IMR-90 (cell line): ENCODE results near the gene CHRNA5. TPM values are rescaled to one million over a fixed set of nuclear protein-coding genes. Genes with fewer than 3 reads are reported as not detected.

ENCODE experiments used
- ATAC-seq: fragments of 200-7000 bp; cut with Tn5 transposase; 2 replicates; pipeline ENCODE4 v1.9.1; 2020; ENCODE audit warnings: low read depth, mild to moderate bottlenecking, moderate library complexity
- BruUV-seq: library from RNA; stranded (reverse); fragments of 400-500 nt; replicated peaks from 2 replicates; lab custom pipeline; 2021; lab: Mats Ljungman, UMichigan
- CTCF ChIA-PET: fragments of 300-600 bp; formaldehyde crosslinking; extraction: SDS; loops from one replicate; lab custom pipeline; 2021; ENCODE audit warnings: antibody characterized with exemption; lab: Yijun Ruan, JAX
- POLR2A ChIA-PET: fragments of 300-600 bp; sonication (Branson Sonifier 250); formaldehyde crosslinking; loops from one replicate; lab custom pipeline; 2022; ENCODE audit warnings: antibody characterized with exemption; ENCODE audit not compliant: unreplicated experiment; lab: Charles Lee
- DNase-seq: peaks from one replicate; pipeline ENCODE4 v3.0.0; 2013
- H2AFZ ChIP-seq: replicated peaks from 2 replicates; pipeline ENCODE3; 2013; ENCODE audit warnings: low read length, mild to moderate bottlenecking; ENCODE audit not compliant: poor library complexity
- H2AK5ac ChIP-seq: 2 replicates; pipeline ENCODE4 v1.6.1; 2013; ENCODE audit warnings: low read depth, low read length, inconsistent platforms
- H2AK9ac ChIP-seq: replicated peaks from 2 replicates; pipeline ENCODE3; 2013; ENCODE audit warnings: mild to moderate bottlenecking, low read depth, low read length, moderate library complexity; ENCODE audit not compliant: poor library complexity
- H2BK120ac ChIP-seq: 2 replicates; pipeline ENCODE4 v1.6.1; 2013; ENCODE audit warnings: low read depth, low read length, inconsistent platforms
- H2BK15ac ChIP-seq: 3 replicates; pipeline ENCODE4 v1.6.1; 2013; ENCODE audit warnings: low read depth, low read length, inconsistent platforms
- H2BK20ac ChIP-seq: 2 replicates; pipeline ENCODE4 v1.6.1; 2013; ENCODE audit warnings: low read depth, mild to moderate bottlenecking, inconsistent platforms, low read length, moderate library complexity
- H2BK5ac ChIP-seq: 2 replicates; pipeline ENCODE4 v1.6.1; 2013; ENCODE audit warnings: mild to moderate bottlenecking, low read depth, low read length, inconsistent platforms; ENCODE audit not compliant: poor library complexity, severe bottlenecking
- H3K14ac ChIP-seq: replicated peaks from 2 replicates; pipeline ENCODE4 v1.6.1; 2013; ENCODE audit warnings: low read depth, low read length, inconsistent platforms
- H3K18ac ChIP-seq: 2 replicates; pipeline ENCODE4 v1.6.1; 2013; ENCODE audit warnings: low read depth, low read length, control low read depth
- H3K23ac ChIP-seq: 2 replicates; pipeline ENCODE4 v1.6.1; 2013; ENCODE audit warnings: low read depth, low read length, inconsistent platforms
- H3K27ac ChIP-seq: 2 replicates; pipeline ENCODE4 v1.5.1; 2013; ENCODE audit warnings: mild to moderate bottlenecking, control low read depth, low read length; ENCODE audit not compliant: insufficient read depth
- H3K27me3 ChIP-seq: 2 replicates; pipeline ENCODE4 v1.6.1; 2013; ENCODE audit warnings: low read length; ENCODE audit not compliant: control insufficient read depth, insufficient read depth
- H3K36me3 ChIP-seq: 2 replicates; pipeline ENCODE4 v1.6.1; 2013; ENCODE audit warnings: low read length, mixed read lengths; ENCODE audit not compliant: control insufficient read depth, insufficient read depth
- H3K4ac ChIP-seq: 2 replicates; pipeline ENCODE4 v1.6.1; 2013; ENCODE audit warnings: low read depth, low read length, inconsistent platforms
- H3K4me1 ChIP-seq: 2 replicates; pipeline ENCODE4 v1.6.1; 2013; ENCODE audit warnings: low read length, mixed read lengths; ENCODE audit not compliant: control insufficient read depth, insufficient read depth
- H3K4me2 ChIP-seq: 2 replicates; pipeline ENCODE4 v1.6.1; 2013; ENCODE audit warnings: low read depth, mild to moderate bottlenecking, control low read depth, low read length, moderate library complexity
- H3K4me3 ChIP-seq: 2 replicates; pipeline ENCODE4 v1.5.1; 2013; ENCODE audit warnings: low read depth, mild to moderate bottlenecking, control low read depth, low read length, moderate library complexity; ENCODE audit not compliant: insufficient read depth
- H3K56ac ChIP-seq: 2 replicates; pipeline ENCODE4 v1.6.1; 2013; ENCODE audit warnings: low read length, inconsistent platforms; ENCODE audit not compliant: insufficient read depth; ENCODE audit errors: extremely low read depth
- H3K79me1 ChIP-seq, 2 experiments: 2 replicates each; pipeline ENCODE4 v1.6.1; 2013; ENCODE audit warnings: low read length in 2 of 2, inconsistent platforms in 1 of 2, low read depth in 1 of 2
- H3K9ac ChIP-seq: 2 replicates; pipeline ENCODE4 v1.6.1; 2013; ENCODE audit warnings: low read depth, low read length, control low read depth
- H3K9me1 ChIP-seq: 2 replicates; pipeline ENCODE4 v1.6.1; 2013; ENCODE audit warnings: low read length, inconsistent platforms; ENCODE audit not compliant: insufficient read depth
- H3K9me3 ChIP-seq: 2 replicates; pipeline ENCODE4 v1.6.1; 2013; ENCODE audit warnings: low read length; ENCODE audit not compliant: control insufficient read depth, insufficient read depth
- H4K20me1 ChIP-seq: 2 replicates; pipeline ENCODE4 v1.6.1; 2013; ENCODE audit warnings: low read length, inconsistent platforms; ENCODE audit not compliant: insufficient read depth
- H4K5ac ChIP-seq: 2 replicates; pipeline ENCODE4 v1.6.1; 2013; ENCODE audit warnings: mild to moderate bottlenecking, low read depth, low read length, control low read depth
- H4K8ac ChIP-seq, 2 experiments: 2 replicates each; pipeline ENCODE4 v1.6.1; 2013; ENCODE audit warnings: low read depth in 2 of 2, low read length in 2 of 2, control low read depth in 1 of 2, inconsistent platforms in 1 of 2
- H4K91ac ChIP-seq: 2 replicates; pipeline ENCODE4 v1.6.1; 2013; ENCODE audit warnings: low read depth, low read length, inconsistent platforms; ENCODE audit not compliant: insufficient read depth
- CEBPB ChIP-seq: IDR thresholded peaks from 2 replicates; pipeline ENCODE4 v1.6.1; 2012; ENCODE audit warnings: low read depth, low read length, improper control_type of control experiment
- CHD1 ChIP-seq: IDR thresholded peaks from 2 replicates; pipeline ENCODE4 v1.6.1; 2012; ENCODE audit warnings: low read depth, low read length, improper control_type of control experiment
- CTCF ChIP-seq: conservative IDR thresholded peaks from 2 replicates; pipeline ENCODE4 v1.5.1; 2012; ENCODE audit warnings: mild to moderate bottlenecking, low read depth, low read length, improper control_type of control experiment
- FOS ChIP-seq: fragments of 150-350 bp; IDR thresholded peaks from 2 replicates; pipeline ENCODE4 v1.6.1; 2016; ENCODE audit warnings: low read depth, low read length
- MAFK ChIP-seq: IDR thresholded peaks from 2 replicates; pipeline ENCODE4 v1.6.1; 2012; ENCODE audit warnings: low read depth, low read length, improper control_type of control experiment
- MXI1 ChIP-seq: IDR thresholded peaks from 2 replicates; pipeline ENCODE4 v1.6.1; 2012; ENCODE audit warnings: low read depth, mild to moderate bottlenecking, low read length, moderate library complexity, borderline replicate concordance
- NFE2L2 ChIP-seq: fragments of 150-350 bp; IDR thresholded peaks from 2 replicates; pipeline ENCODE4 v1.6.1; 2016; ENCODE audit warnings: low read depth, mild to moderate bottlenecking, low read length
- RCOR1 ChIP-seq: IDR thresholded peaks from 2 replicates; pipeline ENCODE4 v1.6.1; 2012; ENCODE audit warnings: mild to moderate bottlenecking, low read length, improper control_type of control experiment; ENCODE audit not compliant: insufficient replicate concordance
- SMC3 ChIP-seq: fragments of 150-350 bp; IDR thresholded peaks from 2 replicates; pipeline ENCODE4 v1.6.1; 2016; ENCODE audit warnings: low read depth, mild to moderate bottlenecking, antibody characterized with exemption, low read length, moderate library complexity
- WGBS, 2 experiments: methylation state at CpG; one replicate each; pipeline versions ENCODE4 v1.1.5 to v1.1.7; 2013; ENCODE audit warnings: missing lambda C conversion rate in 2 of 2; ENCODE audit not compliant: insufficient read length in 1 of 2; ENCODE audit errors: extremely low coverage in 2 of 2; 5-methylcytosine and 5-hydroxymethylcytosine counted together
- dilution Hi-C: fragments of 300-500 bp; cut with HindIII; formaldehyde crosslinking; loops from one replicate; pipeline ENCODE4 v1.14.3; 2018; ENCODE audit warnings: low sequenced_read_pairs; ENCODE audit not compliant: unreplicated experiment
- in situ Hi-C: fragments of 300-500 bp; cut with MboI; formaldehyde crosslinking; loops from 3 replicates; pipeline ENCODE4 v1.14.3; 2019; ENCODE audit warnings: low sequenced_read_pairs, inconsistent platforms, mixed read lengths
- intact Hi-C: fragments of 100-400 bp; cut with micrococcal nuclease; formaldehyde crosslinking; loops from 2 replicates; pipeline ENCODE4 v1.10.0; 2022
- polyA plus RNA-seq, 3 experiments: library from polyadenylated mRNA; depleted of rRNA; stranded (reverse); fragments of >200 nt; gene quantifications; 2 replicates each; pipeline ENCODE4 v1.2.3, GENCODE V29; 2012; ENCODE audit warnings: low replicate concordance in 1 of 3
- total RNA-seq: library from RNA; depleted of rRNA; stranded (reverse); fragments of >200 nt; gene quantifications from 2 replicates; pipeline ENCODE4 v1.2.3, GENCODE V29; 2012

Gene CHRNA5
- total and polyA plus RNA-seq, 2 of the 4 experiments (the other 2 are of a cell fraction) = 0.54 to 0.94 TPM

- Histone ChIP-seq H3K27me3 (peaks cover 37% of the 10 kb centered on the region), H3K79me1 (no peaks in the 10 kb centered on the region), H3K9ac (no peak overlapping the region), H2BK120ac (no peak overlapping the region), H4K8ac (no peak overlapping the region), H2AK5ac (no peak overlapping the region), H3K18ac (no peak overlapping the region), H2BK5ac (no peak overlapping the region), H3K36me3 (no peaks in the 10 kb centered on the region), H3K27ac (no peak overlapping the region), H3K4ac (no peak overlapping the region), H3K14ac (no peak overlapping the region), H3K9me1 (no peaks in the 10 kb centered on the region), H3K56ac (no peak overlapping the region), H2BK15ac (no peak overlapping the region), H3K9me3 (no peaks in the 10 kb centered on the region), H4K5ac (no peak overlapping the region), H3K4me2 (no peak overlapping the region), H3K4me1 (no peaks in the 10 kb centered on the region), H3K23ac (no peak overlapping the region), H2AK9ac (no peak overlapping the region), H4K91ac (no peak overlapping the region), H2BK20ac (no peak overlapping the region), H4K20me1 (peaks cover 6% of the 10 kb centered on the region), H3K4me3 (no peak overlapping the region), H2AFZ (no peak overlapping the region)
- CTCF ChIA-PET = interaction anchor here (0.6 kb wide), 1 partner anchor 1681 kb away, joined by 3 read pairs; no protein-coding TSS in a partner anchor
- dilution Hi-C loops = no loop called here
- POLR2A ChIA-PET = no interaction called here
- DNase-seq (no peak), ATAC-seq (no peak)
- WGBS, 2 experiments = no CpG with 5 or more reads among the region's 5 CpGs
- intact Hi-C loops = loop anchor here (10.0 kb wide), 1 partner anchor 267 kb away; no protein-coding TSS in a partner anchor
- BruUV-seq = no TSS peak
- TF ChIP-seq CEBPB = no peak
- no peak for TF ChIP-seq MAFK
- no peak for TF ChIP-seq RCOR1
- no peak for TF ChIP-seq SMC3
- TF ChIP-seq NFE2L2 = no peak
- TF ChIP-seq CTCF = no peak
- TF ChIP-seq FOS = no peak
- TF ChIP-seq CHD1 = no peak
- TF ChIP-seq MXI1 = no peak
- in situ Hi-C loops = loop anchor here (5.0 kb wide), 1 partner anchor 90 kb away; no protein-coding TSS in a partner anchor
Observed at GRCh38 chr15:78617516-78617915, 52.2 kb downstream of the CHRNA5 start.
